H1 (cell line): ENCODE measurements around the gene GSTCD. TPM values are rescaled to one million over a fixed set of nuclear protein-coding genes. Genes with fewer than 3 reads are reported as not detected.

ENCODE experiments used
- CTCF ChIA-PET: fragments of 300-600 bp; sonication (Branson Sonifier 250); formaldehyde crosslinking; loops from one replicate; lab custom pipeline; 2021; ENCODE audit not compliant: partially characterized antibody; lab: Charles Lee
- POLR2A ChIA-PET: fragments of 300-600 bp; sonication (Branson Sonifier 250); formaldehyde crosslinking; loops from one replicate; lab custom pipeline; 2021; ENCODE audit warnings: inconsistent platforms; ENCODE audit not compliant: partially characterized antibody; lab: Charles Lee
- DNase-seq, 2 experiments: peaks; one replicate each; pipeline versions ENCODE4 v3.0.0 to v3.0.0-alpha.2; 2010 to 2022; ENCODE audit warnings: low spot score in 2 of 2, low read depth in 1 of 2, mixed read lengths in 1 of 2
- FAIRE-seq: peaks from 2 replicates; lab custom pipeline; 2011; peaks lifted over from hg19 to GRCh38; lab: Jason Lieb, UNC
- H2AFZ ChIP-seq: 2 replicates; pipeline ENCODE4 v1.8.1; 2012; ENCODE audit warnings: low read length, inconsistent platforms
- H2AK5ac ChIP-seq: 2 replicates; pipeline ENCODE4 v1.6.1; 2013; ENCODE audit warnings: low read depth, low read length
- H2BK120ac ChIP-seq: replicated peaks from 2 replicates; pipeline ENCODE3; 2013; ENCODE audit warnings: low read depth, low read length, inconsistent platforms
- H2BK12ac ChIP-seq: 2 replicates; pipeline ENCODE4 v1.6.1; 2013; ENCODE audit warnings: low read depth, low read length
- H2BK15ac ChIP-seq: 2 replicates; pipeline ENCODE4 v1.6.1; 2013; ENCODE audit warnings: low read length
- H2BK20ac ChIP-seq: 2 replicates; pipeline ENCODE4 v1.6.1; 2013; ENCODE audit warnings: low read length
- H2BK5ac ChIP-seq: 2 replicates; pipeline ENCODE4 v1.6.1; 2013; ENCODE audit warnings: low read depth, low read length
- H3K14ac ChIP-seq: 2 replicates; pipeline ENCODE4 v1.6.1; 2013; ENCODE audit warnings: inconsistent platforms; ENCODE audit not compliant: insufficient read length
- H3K18ac ChIP-seq: 2 replicates; pipeline ENCODE4 v1.6.1; 2013; ENCODE audit warnings: low read length; ENCODE audit errors: extremely low read depth
- H3K23ac ChIP-seq: 2 replicates; pipeline ENCODE4 v1.6.1; 2013; ENCODE audit warnings: inconsistent platforms; ENCODE audit not compliant: insufficient read length
- H3K23me2 ChIP-seq: 2 replicates; pipeline ENCODE4 v1.6.1; 2013; ENCODE audit warnings: low read depth, low read length
- H3K27ac ChIP-seq: 2 replicates; pipeline ENCODE4 v1.6.1; 2011; ENCODE audit warnings: low read depth, low read length, inconsistent platforms
- H3K27me3 ChIP-seq, 4 experiments: replicated peaks in 1 of 4; 1 replicate in 1 of 4; 2 replicates in 3 of 4; pipeline versions ENCODE4 v1.6.1 to v1.8.1; 2011 to 2013; ENCODE audit warnings: low read length in 3 of 4, mild to moderate bottlenecking in 3 of 4, inconsistent platforms in 2 of 4, mixed read lengths in 2 of 4, moderate library complexity in 1 of 4; ENCODE audit not compliant: control insufficient read depth in 3 of 4, insufficient read depth in 3 of 4; ENCODE audit errors: extremely low read depth in 1 of 4
- H3K36me3 ChIP-seq, 4 experiments: 2 replicates each; pipeline versions ENCODE4 v1.6.1 to v1.8.1; 2011 to 2013; ENCODE audit warnings: mild to moderate bottlenecking in 4 of 4, low read length in 3 of 4, moderate library complexity in 2 of 4, control low read depth in 1 of 4, inconsistent platforms in 1 of 4; ENCODE audit not compliant: insufficient read depth in 4 of 4, control insufficient read depth in 2 of 4
- H3K4ac ChIP-seq: replicated peaks from 2 replicates; pipeline ENCODE3; 2013; ENCODE audit warnings: low read length, low read depth, mixed read lengths, inconsistent platforms; ENCODE audit not compliant: insufficient read length
- H3K4me1 ChIP-seq, 4 experiments: replicated peaks in 1 of 4; 1 replicate in 1 of 4; 2 replicates in 3 of 4; pipeline versions ENCODE4 v1.6.1 to v1.8.1; 2011 to 2013; ENCODE audit warnings: low read length in 3 of 4, inconsistent platforms in 2 of 4, mixed read lengths in 1 of 4; ENCODE audit not compliant: insufficient read depth in 4 of 4, control insufficient read depth in 3 of 4
- H3K4me2 ChIP-seq, 2 experiments: 2 replicates each; pipeline versions ENCODE4 v1.6.1 to v1.8.1; 2011 to 2013; ENCODE audit warnings: low read depth in 2 of 2, low read length in 2 of 2, control low read depth in 1 of 2, inconsistent platforms in 1 of 2, mild to moderate bottlenecking in 1 of 2; ENCODE audit not compliant: insufficient read depth in 1 of 2
- H3K4me3 ChIP-seq, 4 experiments: fragments of 200-600, 300-600 bp in 1 of 4; sonication (generic), shearing (Covaris generic), sonication (Bioruptor Twin) in 1 of 4; 2 replicates each; pipeline versions ENCODE4 v1.5.1 to v1.8.1; 2011 to 2016; ENCODE audit warnings: low read length in 4 of 4, low read depth in 3 of 4, control low read depth in 2 of 4, inconsistent platforms in 2 of 4, mild to moderate bottlenecking in 2 of 4, mixed read lengths in 1 of 4, moderate library complexity in 1 of 4; ENCODE audit not compliant: insufficient read depth in 2 of 4; ENCODE audit errors: extremely low read depth in 1 of 4
- H3K56ac ChIP-seq: replicated peaks from 2 replicates; pipeline ENCODE3; 2013; ENCODE audit warnings: low read depth, mild to moderate bottlenecking, mixed read lengths, low read length, inconsistent platforms; ENCODE audit not compliant: insufficient read length
- H3K79me1 ChIP-seq: 2 replicates; pipeline ENCODE4 v1.6.1; 2013; ENCODE audit warnings: low read depth, low read length, control low read depth
- H3K79me2 ChIP-seq, 2 experiments: 2 replicates each; pipeline versions ENCODE4 v1.6.1 to v1.8.1; 2012 to 2013; ENCODE audit warnings: low read length in 2 of 2, mild to moderate bottlenecking in 2 of 2, inconsistent platforms in 1 of 2; ENCODE audit not compliant: insufficient read depth in 2 of 2, control insufficient read depth in 1 of 2
- H3K9ac ChIP-seq, 4 experiments: replicated peaks in 1 of 4; 1 replicate in 1 of 4; 2 replicates in 3 of 4; pipeline versions ENCODE4 v1.6.1 to v1.8.1; 2011 to 2013; ENCODE audit warnings: low read depth in 3 of 4, low read length in 3 of 4, control low read depth in 2 of 4, mild to moderate bottlenecking in 2 of 4, moderate library complexity in 2 of 4, inconsistent platforms in 1 of 4; ENCODE audit errors: extremely low read depth in 1 of 4
- H3K9me3 ChIP-seq, 2 experiments: 2 replicates each; pipeline versions ENCODE4 v1.6.1 to v1.8.1; 2012 to 2013; ENCODE audit warnings: mild to moderate bottlenecking in 2 of 2, moderate library complexity in 2 of 2, control low read depth in 1 of 2, inconsistent platforms in 1 of 2, low read depth in 1 of 2, low read length in 1 of 2, mixed read lengths in 1 of 2; ENCODE audit not compliant: insufficient read depth in 2 of 2
- H4K20me1 ChIP-seq, 2 experiments: replicated peaks in 1 of 2; 2 replicates each; pipeline versions ENCODE3 to v1.8.1; 2011 to 2013; ENCODE audit warnings: inconsistent platforms in 2 of 2, low read length in 2 of 2, mild to moderate bottlenecking in 1 of 2; ENCODE audit not compliant: insufficient read depth in 2 of 2, control insufficient read depth in 1 of 2
- H4K5ac ChIP-seq: 2 replicates; pipeline ENCODE4 v1.6.1; 2013; ENCODE audit warnings: low read length, low read depth, mixed read lengths, inconsistent platforms; ENCODE audit not compliant: insufficient read length
- H4K8ac ChIP-seq: 2 replicates; pipeline ENCODE4 v1.8.0; 2013; ENCODE audit warnings: mild to moderate bottlenecking, moderate library complexity, low read length, inconsistent platforms; ENCODE audit not compliant: insufficient read depth; ENCODE audit errors: extremely low read depth
- H4K91ac ChIP-seq: replicated peaks from 2 replicates; pipeline ENCODE3; 2013; ENCODE audit warnings: low read length, mixed read lengths, inconsistent platforms; ENCODE audit not compliant: insufficient read length
- ATF3 ChIP-seq: IDR thresholded peaks from 2 replicates; pipeline ENCODE4 v1.6.1; 2011; ENCODE audit warnings: low read depth, mild to moderate bottlenecking, low read length; ENCODE audit not compliant: insufficient read depth
- BACH1 ChIP-seq: IDR thresholded peaks from 2 replicates; pipeline ENCODE4 v1.6.1; 2012; ENCODE audit warnings: low read length, improper control_type of control experiment
- CEBPB ChIP-seq: IDR thresholded peaks from 2 replicates; pipeline ENCODE4 v1.6.1; 2012; ENCODE audit warnings: low read depth, low read length
- CREB1 ChIP-seq: IDR thresholded peaks from 2 replicates; pipeline ENCODE4 v1.6.1; 2012; ENCODE audit warnings: inconsistent platforms
- EGR1 ChIP-seq: IDR thresholded peaks from 2 replicates; pipeline ENCODE4 v1.6.1; 2011; ENCODE audit warnings: low read depth, low read length, borderline replicate concordance
- EZH2 ChIP-seq: fragments of 200-600 bp; sonication (generic); IDR thresholded peaks from 2 replicates; pipeline ENCODE4 v1.7.1; 2012; ENCODE audit warnings: low read depth, mild to moderate bottlenecking, moderate library complexity, low read length, inconsistent platforms; ENCODE audit not compliant: severe bottlenecking
- JUN ChIP-seq: IDR thresholded peaks from 2 replicates; pipeline ENCODE4 v1.6.1; 2011; ENCODE audit warnings: low read depth, mild to moderate bottlenecking, improper control_type of control experiment, low read length
- RBBP5 ChIP-seq: IDR thresholded peaks from 2 replicates; pipeline ENCODE4 v1.7.1; 2012; ENCODE audit warnings: low read depth, mild to moderate bottlenecking, inconsistent platforms, low read length, moderate library complexity, borderline replicate concordance
- RFX5 ChIP-seq: IDR thresholded peaks from 2 replicates; pipeline ENCODE4 v1.6.1; 2011; ENCODE audit warnings: low read depth, low read length, improper control_type of control experiment, borderline replicate concordance
- SP1 ChIP-seq: IDR thresholded peaks from 2 replicates; pipeline ENCODE4 v1.6.1; 2011; ENCODE audit warnings: low read depth, low read length
- SRF ChIP-seq: IDR thresholded peaks from 2 replicates; pipeline ENCODE4 v1.6.1; 2011; ENCODE audit warnings: mild to moderate bottlenecking, low read depth, low read length, moderate library complexity
- TEAD4 ChIP-seq: IDR thresholded peaks from 2 replicates; pipeline ENCODE4 v1.6.1; 2012; ENCODE audit warnings: low read depth, low read length, inconsistent platforms, mixed read lengths
- WGBS, 2 experiments: shearing (Covaris generic) in 1 of 2; methylation state at CpG; one replicate each; pipeline versions ENCODE4 v1.1.6 to v1.1.7; 2013 to 2015; ENCODE audit warnings: low lambda C conversion rate in 2 of 2, mixed read lengths in 2 of 2, inconsistent platforms in 1 of 2, low coverage in 1 of 2, missing lambda C conversion rate in 1 of 2; ENCODE audit not compliant: insufficient replicate concordance in 2 of 2, insufficient coverage in 1 of 2, insufficient read length in 1 of 2; ENCODE audit errors: extremely low coverage in 1 of 2, missing lambda C conversion rate in 1 of 2; 5-methylcytosine and 5-hydroxymethylcytosine counted together
- polyA plus RNA-seq, 7 experiments: library from polyadenylated mRNA; depleted of rRNA in 3 of 7; stranded (reverse) in 5 of 7; unstranded in 2 of 7; fragments of >200 nt in 5 of 7; fragments of 200-250 nt in 2 of 7; gene quantifications; 1 replicate in 5 of 7; 2 replicates in 1 of 7; 4 replicates in 1 of 7; pipeline versions ENCODE4 v1.2.1 to v1.2.3, GENCODE V29; 2011 to 2013; ENCODE audit warnings: missing spikeins in 2 of 7, mixed read lengths in 2 of 7
- total RNA-seq: library from RNA; stranded (reverse); fragmentation: NEBNext Ultra II Directional; extraction: Animal tissue kit (Norgen Biotek cat#: 25700); gene quantifications from 2 replicates; pipeline ENCODE4 v1.2.1, GENCODE V29; 2021

The GSTCD gene
- total and polyA plus RNA-seq, 2 of the 8 experiments (the other 6 are each of a cell fraction or from before 2014, with no cell fraction given): 8.5 to 24.6 TPM

GRCh38 chr4:105870963-105871362 lies 162.4 kb downstream of the GSTCD start:
- POLR2A ChIA-PET: no interaction called here
- H2BK15ac ChIP-seq: no peak overlapping the region
- H3K36me3 ChIP-seq: no peaks in the 10 kb centered on the region
- no peak overlapping the region for H4K5ac ChIP-seq
- CTCF ChIA-PET: interaction anchor here (1.4 kb wide), 1 partner anchor 20 kb away, joined by 3 read pairs; no protein-coding TSS in a partner anchor
- no peak overlapping the region for H3K9ac ChIP-seq
- peaks cover 0 to 2% (median 0%) of the 10 kb centered on the region in 4 experiments; a peak in 3 of 7 replicates for H3K4me1 ChIP-seq
- no peak overlapping the region for H2BK5ac ChIP-seq
- no peak overlapping the region for H2BK20ac ChIP-seq
- no peak for DNase-seq
- no peak overlapping the region for H2BK12ac ChIP-seq
- no peaks in the 10 kb centered on the region for H3K27me3 ChIP-seq
- H2AK5ac ChIP-seq: no peak overlapping the region
- no peak overlapping the region for H3K27ac ChIP-seq
- H3K23ac ChIP-seq: no peak overlapping the region
- no peak overlapping the region for H3K18ac ChIP-seq
- no peak overlapping the region for H2BK120ac ChIP-seq
- no peak overlapping the region for H3K4me3 ChIP-seq
- WGBS, 2 experiments: 88% methylated on average over 3 of the region's 3 CpGs; no CpG with 5 or more reads in 1 of the 2 experiments
- H3K79me1 ChIP-seq: no peaks in the 10 kb centered on the region
- H3K9me3 ChIP-seq: no peaks in the 10 kb centered on the region
- H4K91ac ChIP-seq: no peak overlapping the region
- peak; percentile 7 for FAIRE-seq
- no peaks in the 10 kb centered on the region for H3K79me2 ChIP-seq
- TF ChIP-seq BACH1: no peak
- no peak for TF ChIP-seq CEBPB
- TF ChIP-seq TEAD4: no peak
- TF ChIP-seq RFX5: no peak
- TF ChIP-seq EZH2: no peak
- TF ChIP-seq SRF: no peak
- no peak for TF ChIP-seq SP1
- TF ChIP-seq CREB1: no peak
- no peak for TF ChIP-seq EGR1
- no peak for TF ChIP-seq JUN
- TF ChIP-seq RBBP5: no peak
- TF ChIP-seq ATF3: no peak
- H3K4ac ChIP-seq: no peak overlapping the region
- no peak overlapping the region for H2AFZ ChIP-seq
- no peak overlapping the region for H3K56ac ChIP-seq
- no peak overlapping the region for H4K8ac ChIP-seq
- H3K23me2 ChIP-seq: no peaks in the 10 kb centered on the region
- H4K20me1 ChIP-seq: no peaks in the 10 kb centered on the region
- no peak overlapping the region for H3K4me2 ChIP-seq
- H3K14ac ChIP-seq: no peak overlapping the region
